GM18520 (cell line): ENCODE results near the gene MAP4K4.

Experiments used
- ATAC-seq: cut with Tn5 transposase; IDR thresholded peaks from one replicate; pipeline ENCODE4 v1.9.1; 2021; ENCODE audit not compliant: unreplicated experiment

MAP4K4 gene

DNA sequence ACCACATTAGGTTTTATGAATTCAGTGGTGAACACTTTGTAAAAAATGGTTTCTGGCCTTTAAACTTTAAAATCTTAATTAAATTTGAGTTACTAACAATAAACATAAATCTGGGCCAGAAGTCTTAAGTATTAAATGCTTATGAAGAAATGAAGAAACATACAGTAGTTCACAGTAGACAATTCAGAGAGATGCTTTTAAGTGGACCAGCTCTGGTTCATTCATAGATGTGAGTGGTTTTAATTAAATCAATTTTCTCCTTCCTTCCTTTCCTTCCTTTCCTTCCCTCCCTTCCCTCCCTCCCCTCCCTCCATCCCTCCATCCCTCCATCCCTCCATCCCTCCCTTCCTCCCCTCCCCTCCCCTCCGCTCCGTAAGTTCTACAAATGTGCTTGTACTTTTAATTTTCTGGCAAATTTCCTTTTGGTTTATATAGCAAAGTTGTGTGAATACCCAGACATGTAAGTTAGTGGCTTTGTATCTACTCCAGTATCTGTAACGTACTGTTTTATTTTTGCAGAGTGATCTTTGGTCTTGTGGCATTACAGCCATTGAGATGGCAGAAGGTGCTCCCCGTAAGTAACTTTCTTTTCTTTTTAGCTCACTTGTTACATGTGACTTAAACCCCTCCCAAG is 136.5 kb downstream of the MAP4K4 start:
- ATAC-seq, result no peak

DNA sequence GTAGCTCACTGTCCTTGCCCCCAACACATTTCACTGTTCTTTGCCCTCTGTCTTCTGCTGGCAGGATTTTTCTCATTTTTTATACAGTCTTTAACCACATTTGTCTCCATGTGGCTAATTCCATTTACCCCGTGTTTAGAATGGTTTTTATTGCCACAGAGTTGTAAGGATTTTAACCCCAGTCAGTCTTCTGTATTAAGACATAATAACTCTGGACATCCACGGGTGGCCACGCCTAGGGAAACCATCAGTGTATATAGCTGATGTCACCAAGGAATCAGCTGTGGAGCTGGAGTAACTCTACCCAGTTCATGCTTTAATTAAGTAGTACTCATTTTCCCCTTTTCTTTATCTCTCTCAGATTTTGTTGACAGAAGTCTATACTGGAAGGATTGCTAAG is 139.8 kb downstream of the MAP4K4 start:
- no peak for ATAC-seq

DNA sequence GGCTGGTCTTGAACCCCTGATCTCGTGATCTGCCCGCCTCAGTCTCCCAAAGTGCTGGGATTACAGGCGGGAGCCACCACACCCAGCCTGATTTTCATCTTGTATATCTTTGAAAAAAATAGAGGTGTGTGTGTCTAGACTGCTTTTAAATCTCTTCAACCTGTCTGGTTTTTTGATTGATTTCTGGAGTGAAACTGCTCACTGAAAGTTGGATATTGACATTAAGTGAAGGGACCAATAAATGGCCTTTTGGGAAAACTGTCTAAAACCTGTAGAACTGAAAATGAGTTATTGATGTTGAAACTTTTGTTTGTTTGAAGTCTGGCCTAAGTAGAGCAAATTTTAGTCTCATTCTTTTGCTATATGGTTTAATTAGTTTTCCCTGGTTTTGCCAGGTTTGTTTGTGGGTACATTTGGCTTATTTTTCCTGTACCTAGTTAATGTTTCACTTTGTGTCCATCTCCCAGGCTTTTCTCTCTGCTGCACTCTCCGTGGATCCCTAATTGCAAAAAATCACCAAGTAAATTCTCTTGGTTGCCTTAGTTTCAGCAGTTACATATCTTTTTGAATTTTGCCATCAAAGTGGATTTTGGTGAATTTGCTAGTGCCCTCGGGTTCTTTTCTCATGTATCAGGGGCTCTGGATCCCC is 144.3 kb downstream of the MAP4K4 start:
- ATAC-seq, result no peak

DNA sequence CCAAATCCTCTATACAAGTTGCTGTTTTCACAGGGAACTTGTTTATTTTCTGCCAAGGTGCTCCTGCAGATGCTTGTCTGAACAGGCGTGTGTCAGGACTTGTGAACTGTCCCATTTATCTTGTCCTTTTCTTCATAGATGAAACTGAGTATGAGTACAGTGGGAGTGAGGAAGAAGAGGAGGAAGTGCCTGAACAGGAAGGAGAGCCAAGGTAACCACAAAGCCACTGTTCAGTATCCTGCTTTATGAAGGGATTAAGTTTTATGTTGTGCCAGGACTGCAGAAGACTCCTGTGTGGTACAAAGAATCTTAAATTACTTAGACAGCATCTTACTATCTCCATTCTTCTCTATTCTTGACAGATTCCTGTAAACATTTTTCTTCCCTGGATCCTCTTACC is 145.0 kb downstream of the MAP4K4 start:
- no peak for ATAC-seq

DNA sequence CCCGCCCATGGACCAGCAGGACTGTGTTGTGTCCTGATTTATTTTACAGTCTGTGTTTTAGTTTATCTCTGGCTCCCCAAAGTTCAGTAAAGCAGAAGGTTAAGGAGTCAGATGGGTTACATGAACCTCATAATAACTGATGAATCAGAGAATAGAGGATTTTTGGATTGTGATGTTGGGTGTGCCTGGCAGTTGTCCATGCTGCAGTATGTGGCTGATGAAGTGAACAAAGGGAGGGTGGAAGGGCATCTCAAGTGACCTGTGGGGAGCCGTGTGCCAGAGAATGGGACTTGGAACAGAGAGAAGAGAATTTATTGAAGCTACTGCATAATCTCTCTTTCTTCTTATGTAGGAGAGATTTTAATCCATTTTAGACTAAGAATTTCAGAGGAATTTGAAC is 145.5 kb downstream of the MAP4K4 start:
- no peak for ATAC-seq

DNA sequence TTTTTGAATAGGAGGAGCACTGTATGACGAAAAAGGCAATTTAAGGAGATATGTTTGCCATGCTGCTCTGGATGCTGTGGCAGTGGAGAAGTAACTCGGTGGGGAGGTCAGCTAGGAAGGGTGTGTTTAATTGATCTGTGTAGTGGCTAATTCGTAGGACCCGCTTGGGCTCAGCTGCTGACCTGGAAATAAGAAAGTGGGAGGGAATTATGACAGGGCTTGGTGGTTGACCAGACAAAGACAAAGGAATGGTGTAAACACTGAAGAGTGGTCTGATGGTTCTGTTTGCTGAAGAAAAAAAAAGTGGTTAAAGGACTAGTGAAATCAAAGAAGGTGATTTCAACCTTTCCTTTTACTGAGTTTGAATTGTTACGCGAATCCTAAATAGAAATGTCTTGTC is 146.0 kb downstream of the MAP4K4 start:
- ATAC-seq, result no peak

DNA sequence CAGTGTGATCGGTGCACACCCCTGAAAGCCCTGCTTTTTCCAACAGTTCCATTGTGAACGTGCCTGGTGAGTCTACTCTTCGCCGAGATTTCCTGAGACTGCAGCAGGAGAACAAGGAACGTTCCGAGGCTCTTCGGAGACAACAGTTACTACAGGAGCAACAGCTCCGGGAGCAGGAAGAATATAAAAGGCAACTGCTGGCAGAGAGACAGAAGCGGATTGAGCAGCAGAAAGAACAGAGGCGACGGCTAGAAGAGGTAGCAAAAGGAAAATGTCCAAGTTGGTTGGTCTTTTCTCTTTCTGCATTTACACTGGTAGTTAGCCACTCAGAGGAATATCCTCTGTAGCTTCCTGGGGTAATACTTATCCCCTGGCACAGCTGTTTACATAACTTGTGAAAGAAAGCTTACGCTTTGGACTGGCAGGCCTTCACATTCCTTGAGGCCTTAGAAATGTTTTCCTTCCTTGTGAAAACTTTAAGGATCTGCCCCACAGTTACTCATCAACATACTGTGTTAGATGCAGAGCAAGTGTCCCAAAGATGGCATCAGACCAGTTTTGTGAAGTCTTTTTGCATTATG is 146.6 kb downstream of the MAP4K4 start:
- no peak for ATAC-seq

DNA sequence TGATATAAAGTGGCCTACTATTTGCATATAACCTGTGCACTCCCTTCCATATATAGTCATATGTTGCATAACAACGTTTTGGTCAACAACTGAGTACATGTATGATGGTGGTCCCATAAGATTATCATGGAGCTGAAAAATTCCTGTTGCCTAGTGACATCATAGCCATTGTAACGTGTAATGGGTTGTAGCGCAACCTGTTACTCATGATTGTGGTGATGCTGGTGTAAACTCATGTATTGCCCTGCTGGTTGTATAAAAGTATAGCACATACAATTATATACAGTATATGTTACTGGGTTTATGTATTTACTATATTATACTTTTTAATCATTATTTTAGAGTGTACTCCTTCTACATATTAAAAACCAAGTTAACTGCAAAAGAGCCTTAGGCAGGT is 149.5 kb downstream of the MAP4K4 start:
- ATAC-seq, result no peak

DNA sequence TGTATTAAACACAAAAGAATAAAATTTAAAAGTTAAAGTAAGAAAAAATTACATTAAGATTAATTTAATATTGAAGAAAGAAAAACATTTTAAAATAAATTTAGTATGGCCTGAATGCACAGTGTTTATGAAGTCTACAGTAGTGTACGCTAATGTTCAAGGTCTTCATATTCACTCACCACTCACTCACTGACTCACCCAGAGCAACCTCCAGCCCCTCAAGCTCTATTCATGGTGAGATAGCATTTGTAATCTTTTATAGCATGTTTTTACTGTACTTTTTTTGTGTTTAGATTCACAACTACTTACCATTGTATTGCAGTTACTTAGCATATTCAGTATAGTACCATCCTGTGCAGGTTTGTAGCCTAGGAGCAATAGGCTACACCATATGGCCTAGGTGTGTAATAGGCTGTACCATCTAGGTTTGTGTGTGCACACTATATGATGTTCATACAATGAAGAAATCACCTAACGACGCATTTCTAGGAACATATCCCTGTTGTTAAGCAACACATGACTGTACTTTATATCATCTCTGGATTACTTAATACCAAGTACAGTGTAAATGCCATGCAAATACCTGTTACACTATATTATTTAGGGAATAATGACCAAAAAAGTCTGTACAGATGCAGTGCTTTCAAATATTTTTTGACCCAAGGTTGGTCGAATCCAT is 150.3 kb downstream of the MAP4K4 start:
- ATAC-seq, result no peak

DNA sequence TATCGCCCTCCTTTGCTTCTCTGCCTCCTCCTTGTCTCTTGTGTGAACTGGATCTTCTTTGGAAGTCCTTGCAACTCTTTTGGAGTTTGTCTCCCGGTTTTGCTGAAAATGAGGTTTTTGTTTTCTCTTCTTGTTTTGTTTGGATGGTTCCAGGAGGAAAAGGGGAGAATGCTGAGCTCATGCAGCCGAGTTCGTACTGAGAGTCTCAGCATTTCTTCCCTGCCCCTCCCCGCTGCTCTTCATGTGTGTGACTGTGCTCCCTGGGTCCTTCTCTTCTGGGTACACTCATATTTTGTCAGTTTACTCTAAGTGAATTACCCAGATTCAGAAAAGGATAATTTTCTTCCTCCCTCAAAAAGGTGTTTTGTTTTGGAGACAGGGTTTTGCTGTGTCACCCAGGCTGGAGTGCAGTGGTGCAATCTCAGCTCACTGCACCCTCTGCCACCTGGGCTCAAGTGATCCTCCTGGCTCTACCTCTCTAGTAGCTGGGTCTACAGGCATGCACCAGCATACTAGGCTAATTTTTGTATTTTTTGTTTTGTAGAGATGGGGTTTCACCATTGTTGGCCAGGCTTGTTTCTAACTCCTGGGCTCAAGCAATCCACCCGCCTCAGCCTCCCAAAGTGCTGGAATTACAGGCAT is 151.4 kb downstream of the MAP4K4 start:
- ATAC-seq, result no peak

DNA sequence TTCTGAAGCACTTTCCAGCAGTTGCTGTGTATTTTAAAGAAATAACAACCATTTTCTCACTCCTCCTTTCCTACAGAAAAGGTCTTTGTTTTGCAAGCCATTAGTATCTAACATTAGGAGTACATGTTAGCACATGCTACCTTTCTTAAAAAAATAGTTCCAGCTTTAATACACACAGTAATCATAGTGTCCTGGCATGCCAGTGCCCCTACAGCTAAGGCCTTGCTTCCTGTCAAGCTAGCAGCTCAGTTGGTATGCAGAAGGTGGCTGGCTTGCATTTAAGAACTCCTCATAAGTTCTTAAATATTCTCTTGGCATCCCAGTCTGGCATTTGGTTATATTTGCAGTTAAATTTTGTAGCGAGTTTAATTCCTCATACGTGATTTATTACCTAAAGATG is 152.9 kb downstream of the MAP4K4 start:
- no peak for ATAC-seq

DNA sequence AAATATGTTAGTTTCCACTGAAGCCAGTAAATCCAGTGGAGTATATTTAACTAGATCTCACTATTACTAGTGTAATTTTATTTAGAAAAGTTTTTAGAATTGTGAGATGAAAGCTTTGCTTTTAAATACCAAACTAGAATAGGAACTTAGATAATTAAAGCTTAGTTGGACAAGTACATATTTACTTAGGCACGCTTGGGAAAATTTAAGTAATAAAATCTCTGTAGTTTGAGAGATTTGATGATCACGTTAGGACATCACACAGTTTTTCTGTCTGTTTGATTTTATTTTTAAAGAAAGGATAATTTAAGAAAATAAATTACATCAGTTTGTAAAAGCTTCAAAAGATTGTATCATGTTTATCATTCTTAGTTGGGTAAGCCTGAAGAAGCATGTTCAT is 153.5 kb downstream of the MAP4K4 start:
- no peak for ATAC-seq

DNA sequence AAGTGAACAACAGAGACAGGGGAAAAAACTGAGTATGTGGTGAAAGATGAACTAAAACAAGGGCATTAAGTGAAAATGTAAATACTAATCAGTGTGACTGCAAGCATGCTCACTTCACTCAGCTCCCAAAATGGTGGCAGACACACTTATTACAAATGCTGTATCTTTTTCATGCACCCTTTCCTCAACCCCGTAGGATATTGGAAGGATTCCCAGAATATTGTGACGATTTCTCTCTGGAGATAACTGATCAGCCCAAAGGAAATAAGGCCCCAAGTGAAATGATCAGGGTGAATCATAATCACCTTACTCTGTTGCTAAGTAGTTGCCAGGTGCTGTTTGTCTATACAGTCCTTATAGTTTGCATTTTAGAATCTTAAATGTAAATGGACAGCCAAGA is 155.3 kb downstream of the MAP4K4 start:
- ATAC-seq, result no peak

DNA sequence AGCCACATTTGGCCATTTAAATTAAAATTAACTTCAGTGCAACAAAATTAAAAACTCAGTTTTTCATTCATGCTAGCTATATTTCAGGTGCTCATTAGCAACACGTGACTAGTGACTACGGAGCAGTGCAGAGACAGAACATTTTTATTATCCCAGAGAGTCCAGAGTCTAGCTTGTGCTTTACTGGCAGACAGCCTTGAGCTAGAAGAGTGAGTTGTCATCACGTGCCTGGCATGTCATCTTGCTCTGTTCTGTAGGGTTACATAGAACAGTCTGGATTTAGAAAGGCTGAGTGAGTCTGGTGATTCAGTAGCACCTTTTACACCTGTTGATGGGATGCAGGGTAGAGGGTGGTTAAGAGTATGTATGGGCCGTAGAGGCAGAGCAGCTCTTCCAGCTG is 157.4 kb downstream of the MAP4K4 start:
- no peak for ATAC-seq

DNA sequence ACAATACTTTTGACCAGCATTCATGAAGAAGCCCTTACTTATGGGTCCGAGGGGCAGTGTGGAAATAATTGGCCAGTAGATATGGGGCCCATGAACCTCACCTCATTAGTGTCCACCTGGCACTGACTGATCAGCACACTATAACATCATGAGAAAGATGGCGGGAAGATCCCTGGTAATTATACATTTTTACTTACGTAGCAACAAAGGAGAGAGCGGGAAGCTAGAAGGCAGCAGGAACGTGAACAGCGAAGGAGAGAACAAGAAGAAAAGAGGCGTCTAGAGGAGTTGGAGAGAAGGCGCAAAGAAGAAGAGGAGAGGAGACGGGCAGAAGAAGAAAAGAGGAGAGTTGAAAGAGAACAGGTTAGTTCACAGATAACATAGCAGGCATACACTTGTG is 158.3 kb downstream of the MAP4K4 start:
- no peak for ATAC-seq

DNA sequence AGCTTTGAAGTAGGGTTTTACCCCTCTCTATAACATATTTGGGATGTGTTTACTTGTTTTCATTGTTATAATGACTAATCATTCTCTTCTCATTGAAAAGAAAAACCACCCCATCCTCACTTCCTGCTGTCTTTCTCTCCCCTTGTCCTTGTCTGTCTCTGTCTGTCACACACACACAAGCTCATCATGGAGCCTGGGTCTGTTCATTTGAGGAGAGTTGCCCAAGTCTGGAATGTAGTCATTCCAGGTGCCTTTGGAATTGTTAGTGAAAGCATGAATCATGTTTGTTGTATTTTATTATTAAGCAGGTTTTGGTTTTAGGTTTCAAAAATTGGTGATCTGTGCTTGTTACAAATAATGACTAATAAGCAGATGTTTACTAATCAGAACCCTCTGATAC is 160.7 kb downstream of the MAP4K4 start:
- no peak for ATAC-seq

DNA sequence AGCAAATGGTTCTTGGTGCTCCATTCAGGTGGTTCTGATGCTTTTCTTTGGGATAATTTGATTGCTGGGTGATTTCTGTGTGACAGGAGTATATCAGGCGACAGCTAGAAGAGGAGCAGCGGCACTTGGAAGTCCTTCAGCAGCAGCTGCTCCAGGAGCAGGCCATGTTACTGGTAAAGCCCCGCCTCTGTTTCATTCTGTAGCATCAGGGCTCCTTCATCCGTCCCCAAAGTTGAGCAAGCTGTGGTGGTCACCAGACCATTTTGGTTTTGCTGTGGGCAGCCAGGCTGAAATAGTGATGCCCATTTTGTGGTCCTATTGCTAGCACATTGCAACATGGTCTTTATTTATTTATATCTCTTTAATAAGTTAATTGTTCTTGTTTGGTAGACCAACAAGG is 161.4 kb downstream of the MAP4K4 start:
- no peak for ATAC-seq

DNA sequence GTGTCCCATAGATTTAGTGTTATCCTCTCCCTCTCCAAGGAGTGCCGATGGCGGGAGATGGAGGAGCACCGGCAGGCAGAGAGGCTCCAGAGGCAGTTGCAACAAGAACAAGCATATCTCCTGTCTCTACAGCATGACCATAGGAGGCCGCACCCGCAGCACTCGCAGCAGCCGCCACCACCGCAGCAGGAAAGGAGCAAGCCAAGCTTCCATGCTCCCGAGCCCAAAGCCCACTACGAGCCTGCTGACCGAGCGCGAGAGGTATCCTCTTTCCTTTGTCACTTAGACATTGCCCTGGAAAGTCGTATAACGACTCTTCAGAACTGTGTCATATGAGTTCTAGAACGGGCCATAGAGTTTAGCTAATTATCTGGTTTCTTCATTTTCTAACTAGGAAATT is 162.1 kb downstream of the MAP4K4 start:
- ATAC-seq, result no peak

DNA sequence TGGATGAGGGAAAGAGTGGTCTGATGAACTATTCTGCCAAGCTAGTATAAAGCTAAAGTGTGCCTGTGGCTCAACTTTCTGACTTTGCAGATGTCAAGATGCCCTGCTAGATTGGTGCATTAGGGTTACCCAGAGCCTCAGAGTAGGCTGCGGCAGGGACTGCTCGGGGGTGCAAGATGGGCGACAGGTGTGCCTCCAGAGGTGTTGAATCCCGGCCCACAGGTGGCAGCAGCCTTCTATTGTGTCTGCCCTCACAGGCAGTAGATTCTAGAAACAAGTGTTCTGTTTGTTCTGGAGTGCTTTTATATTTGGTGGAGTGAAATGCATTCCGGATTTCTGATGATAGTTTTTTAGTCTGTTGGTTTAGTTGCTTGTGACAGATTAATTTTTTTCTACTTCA is 162.7 kb downstream of the MAP4K4 start:
- ATAC-seq, result no peak

DNA sequence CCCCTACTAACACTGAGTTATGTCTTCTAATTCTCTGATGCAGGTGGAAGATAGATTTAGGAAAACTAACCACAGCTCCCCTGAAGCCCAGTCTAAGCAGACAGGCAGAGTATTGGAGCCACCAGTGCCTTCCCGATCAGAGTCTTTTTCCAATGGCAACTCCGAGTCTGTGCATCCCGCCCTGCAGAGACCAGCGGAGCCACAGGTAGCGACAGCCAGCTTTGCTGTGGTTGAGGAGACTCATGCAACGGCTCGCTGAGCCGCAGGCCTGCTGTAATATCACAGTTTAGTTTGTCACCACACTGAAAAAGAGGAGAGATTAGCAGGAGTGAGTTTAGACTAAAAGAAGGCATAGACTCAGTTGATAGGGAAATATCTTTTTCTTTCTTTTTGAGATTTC is 163.3 kb downstream of the MAP4K4 start:
- no peak for ATAC-seq

DNA sequence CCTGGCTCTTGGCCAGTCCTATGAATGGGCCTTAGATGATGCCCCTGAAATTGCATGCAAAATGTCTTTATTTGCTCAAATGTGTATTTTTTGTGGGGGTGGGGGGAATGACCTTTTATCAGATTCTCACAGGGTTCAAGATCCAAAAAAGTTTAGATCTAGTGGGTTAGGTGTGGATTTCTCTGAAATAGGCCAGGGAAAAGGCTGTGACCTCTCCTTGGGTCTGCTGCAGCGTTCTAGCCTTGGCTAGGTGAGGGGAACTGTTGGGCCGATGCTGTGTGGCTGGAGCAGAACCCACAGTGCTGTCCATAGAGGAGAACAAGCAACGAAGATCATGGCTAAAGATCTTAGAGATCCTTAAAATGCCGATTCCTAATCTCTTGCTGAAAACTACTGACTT is 163.9 kb downstream of the MAP4K4 start:
- ATAC-seq, result no peak

DNA sequence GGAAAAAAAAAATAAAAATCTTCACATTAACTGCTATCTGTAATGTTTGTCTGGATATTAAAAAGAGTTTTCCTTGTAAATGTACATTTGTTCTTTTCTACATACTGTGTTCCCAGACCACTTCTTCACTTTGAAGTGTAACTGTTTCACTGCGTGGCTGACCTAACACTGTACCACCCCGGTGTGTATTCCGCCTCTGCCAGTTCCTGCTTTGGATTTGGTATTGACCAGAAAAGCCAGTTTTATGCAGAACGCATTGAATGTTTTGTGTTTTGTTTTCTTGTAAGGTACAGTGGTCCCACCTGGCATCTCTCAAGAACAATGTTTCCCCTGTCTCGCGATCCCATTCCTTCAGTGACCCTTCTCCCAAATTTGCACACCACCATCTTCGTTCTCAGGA is 166.0 kb downstream of the MAP4K4 start:
- ATAC-seq, result no peak
